ENCODE measurements around the gene CHRNA4.

The CHRNA4 gene

GRCh38 chr20:63298731-63299312 lies 62.3 kb downstream of the CHRNA4 start:
- Histone ChIP-seq H3K36me3 (ENCODE audit: control insufficient read depth, insufficient read depth, low read length) (no peaks in the 10 kb centered on the region), H3K4me3 (ENCODE audit: low read length) (no peak overlapping the region), H3K27ac (ENCODE audit: low read depth, low read length) (no peak overlapping the region), H3K9ac (ENCODE audit: low read length) (no peak overlapping the region), H3K27me3 (ENCODE audit: control insufficient read depth, insufficient read depth, low read length) (peaks cover 14% of the 10 kb centered on the region), H3K4me1 (ENCODE audit: control insufficient read depth, insufficient read depth, low read length) (no peaks in the 10 kb centered on the region)

GRCh38 chr20:63297796-63298572 lies 63.2 kb downstream of the CHRNA4 start:
- H3K36me3 ChIP-seq (ENCODE audit: control insufficient read depth, insufficient read depth, low read length) = no peaks in the 10 kb centered on the region
- no peak overlapping the region for H3K9ac ChIP-seq (ENCODE audit: low read length)
- peaks cover 18% of the 10 kb centered on the region for H3K27me3 ChIP-seq (ENCODE audit: control insufficient read depth, insufficient read depth, low read length)
- no peaks in the 10 kb centered on the region for H3K4me1 ChIP-seq (ENCODE audit: control insufficient read depth, insufficient read depth, low read length)
- no peak overlapping the region for H3K4me3 ChIP-seq (ENCODE audit: low read length)
- H3K27ac ChIP-seq (ENCODE audit: low read depth, low read length) = no peak overlapping the region

GRCh38 chr20:63297371-63297781 lies 63.8 kb downstream of the CHRNA4 start:
- no peaks in the 10 kb centered on the region for H3K4me1 ChIP-seq (ENCODE audit: control insufficient read depth, insufficient read depth, low read length)
- no peak overlapping the region for H3K27ac ChIP-seq (ENCODE audit: low read depth, low read length)
- no peak overlapping the region for H3K9ac ChIP-seq (ENCODE audit: low read length)
- H3K27me3 ChIP-seq (ENCODE audit: control insufficient read depth, insufficient read depth, low read length) = peaks cover 18% of the 10 kb centered on the region
- no peaks in the 10 kb centered on the region for H3K36me3 ChIP-seq (ENCODE audit: control insufficient read depth, insufficient read depth, low read length)
- H3K4me3 ChIP-seq (ENCODE audit: low read length) = no peak overlapping the region

- peaks cover 22% of the 10 kb centered on the region for H3K27me3 ChIP-seq (ENCODE audit: control insufficient read depth, insufficient read depth, low read length)
- H3K27ac ChIP-seq (ENCODE audit: low read depth, low read length) = no peak overlapping the region
- H3K4me3 ChIP-seq (ENCODE audit: low read length) = no peak overlapping the region
- H3K36me3 ChIP-seq (ENCODE audit: control insufficient read depth, insufficient read depth, low read length) = no peaks in the 10 kb centered on the region
- H3K9ac ChIP-seq (ENCODE audit: low read length) = no peak overlapping the region
- H3K4me1 ChIP-seq (ENCODE audit: control insufficient read depth, insufficient read depth, low read length) = no peaks in the 10 kb centered on the region
Observed at GRCh38 chr20:63296531-63297299, 64.4 kb downstream of the CHRNA4 start.

- H3K9ac ChIP-seq (ENCODE audit: low read length) = no peak overlapping the region
- no peaks in the 10 kb centered on the region for H3K36me3 ChIP-seq (ENCODE audit: control insufficient read depth, insufficient read depth, low read length)
- H3K4me1 ChIP-seq (ENCODE audit: control insufficient read depth, insufficient read depth, low read length) = no peaks in the 10 kb centered on the region
- H3K27ac ChIP-seq (ENCODE audit: low read depth, low read length) = no peak overlapping the region
- no peak overlapping the region for H3K4me3 ChIP-seq (ENCODE audit: low read length)
- H3K27me3 ChIP-seq (ENCODE audit: control insufficient read depth, insufficient read depth, low read length) = peaks cover 22% of the 10 kb centered on the region
Observed at GRCh38 chr20:63295846-63296245, 65.3 kb downstream of the CHRNA4 start.

- Histone ChIP-seq H3K27me3 (ENCODE audit: control insufficient read depth, insufficient read depth, low read length) (peaks cover 22% of the 10 kb centered on the region), H3K9ac (ENCODE audit: low read length) (no peak overlapping the region), H3K27ac (ENCODE audit: low read depth, low read length) (no peak overlapping the region)
Observed at GRCh38 chr20:63295422-63295821, 65.7 kb downstream of the CHRNA4 start.

GRCh38 chr20:63295018-63295417 lies 66.1 kb downstream of the CHRNA4 start:
- H3K27me3 ChIP-seq (ENCODE audit: control insufficient read depth, insufficient read depth, low read length) = peaks cover 22% of the 10 kb centered on the region
- H3K9ac ChIP-seq (ENCODE audit: low read length) = no peak overlapping the region
- H3K4me3 ChIP-seq (ENCODE audit: low read length) = no peak overlapping the region
- no peak overlapping the region for H3K27ac ChIP-seq (ENCODE audit: low read depth, low read length)
- H3K4me1 ChIP-seq (ENCODE audit: control insufficient read depth, insufficient read depth, low read length) = no peaks in the 10 kb centered on the region
- no peaks in the 10 kb centered on the region for H3K36me3 ChIP-seq (ENCODE audit: control insufficient read depth, insufficient read depth, low read length)

More at GRCh38 chr20:63295422-63295821, 65.7 kb downstream of the CHRNA4 start:
- no peak overlapping the region for H3K4me3 ChIP-seq (ENCODE audit: low read length)
- no peaks in the 10 kb centered on the region for H3K36me3 ChIP-seq (ENCODE audit: control insufficient read depth, insufficient read depth, low read length)
- H3K4me1 ChIP-seq (ENCODE audit: control insufficient read depth, insufficient read depth, low read length) = no peaks in the 10 kb centered on the region

GRCh38 chr20:63294536-63294900 lies 66.6 kb downstream of the CHRNA4 start:
- no peaks in the 10 kb centered on the region for H3K36me3 ChIP-seq (ENCODE audit: control insufficient read depth, insufficient read depth, low read length)
- no peak overlapping the region for H3K9ac ChIP-seq (ENCODE audit: low read length)
- H3K27ac ChIP-seq (ENCODE audit: low read depth, low read length) = no peak overlapping the region
- H3K27me3 ChIP-seq (ENCODE audit: control insufficient read depth, insufficient read depth, low read length) = peaks cover 22% of the 10 kb centered on the region
- no peaks in the 10 kb centered on the region for H3K4me1 ChIP-seq (ENCODE audit: control insufficient read depth, insufficient read depth, low read length)
- H3K4me3 ChIP-seq (ENCODE audit: low read length) = no peak overlapping the region

GRCh38 chr20:63293871-63294535 lies 67.1 kb downstream of the CHRNA4 start:
- H3K4me3 ChIP-seq (ENCODE audit: low read length) = no peak overlapping the region
- peaks cover 4% of the 10 kb centered on the region for H3K36me3 ChIP-seq (ENCODE audit: control insufficient read depth, insufficient read depth, low read length)
- H3K27me3 ChIP-seq (ENCODE audit: control insufficient read depth, insufficient read depth, low read length) = peaks cover 22% of the 10 kb centered on the region
- H3K27ac ChIP-seq (ENCODE audit: low read depth, low read length) = no peak overlapping the region
- H3K9ac ChIP-seq (ENCODE audit: low read length) = no peak overlapping the region
- no peaks in the 10 kb centered on the region for H3K4me1 ChIP-seq (ENCODE audit: control insufficient read depth, insufficient read depth, low read length)

- H3K27ac ChIP-seq (ENCODE audit: low read depth, low read length) = no peak overlapping the region
- H3K27me3 ChIP-seq (ENCODE audit: control insufficient read depth, insufficient read depth, low read length) = peaks cover 22% of the 10 kb centered on the region
- H3K36me3 ChIP-seq (ENCODE audit: control insufficient read depth, insufficient read depth, low read length) = peaks cover 8% of the 10 kb centered on the region
- H3K4me3 ChIP-seq (ENCODE audit: low read length) = no peak overlapping the region
- H3K4me1 ChIP-seq (ENCODE audit: control insufficient read depth, insufficient read depth, low read length) = no peaks in the 10 kb centered on the region
- H3K9ac ChIP-seq (ENCODE audit: low read length) = no peak overlapping the region
Observed at GRCh38 chr20:63293456-63293855, 67.7 kb downstream of the CHRNA4 start.
